HG02571 (cell line): ENCODE data around the gene KIF11.
"Not testable (repeated sequence)": the region's sequence is repeated elsewhere in the genome, so short reads cannot be mapped to it uniquely, and the experiment has no call there.

ENCODE experiments used
- ATAC-seq: cut with Tn5 transposase; IDR thresholded peaks from one replicate; pipeline ENCODE4 v1.9.1; 2021; ENCODE audit warnings: mild to moderate bottlenecking, moderate library complexity; ENCODE audit not compliant: unreplicated experiment

The KIF11 gene

DNA sequence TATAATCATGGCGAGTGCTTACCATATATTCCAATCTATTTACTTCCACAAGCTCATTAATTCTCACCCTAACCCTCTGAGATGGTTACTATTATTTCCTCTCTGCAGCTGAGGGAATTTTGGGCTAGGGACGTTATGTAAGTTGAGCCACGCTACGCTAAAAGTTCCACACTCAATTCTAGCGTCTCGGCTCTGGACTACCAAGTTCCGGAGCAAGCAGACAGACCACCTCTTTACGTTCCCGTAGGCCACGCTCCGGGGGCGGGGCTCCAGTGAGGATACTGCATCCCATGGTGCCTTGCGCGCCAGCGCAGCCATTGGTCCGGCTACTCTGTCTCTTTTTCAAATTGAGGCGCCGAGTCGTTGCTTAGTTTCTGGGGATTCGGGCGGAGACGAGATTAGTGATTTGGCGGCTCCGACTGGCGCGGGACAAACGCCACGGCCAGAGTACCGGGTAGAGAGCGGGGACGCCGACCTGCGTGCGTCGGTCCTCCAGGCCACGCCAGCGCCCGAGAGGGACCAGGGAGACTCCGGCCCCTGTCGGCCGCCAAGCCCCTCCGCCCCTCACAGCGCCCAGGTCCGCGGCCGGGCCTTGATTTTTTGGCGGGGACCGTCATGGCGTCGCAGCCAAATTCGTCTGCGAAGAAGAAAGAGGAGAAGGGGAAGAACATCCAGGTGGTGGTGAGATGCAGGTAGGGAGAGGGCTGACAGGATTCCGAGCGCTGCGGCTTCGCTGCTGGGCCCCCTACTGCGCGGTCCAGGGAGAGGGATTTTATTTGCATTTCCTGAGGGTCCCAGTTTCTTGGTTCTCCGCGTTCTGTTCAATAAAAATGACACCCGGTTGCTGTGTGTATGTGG is at the start of gene KIF11:
KIF11 (plus strand) TSS at position 370 of the 858 bp plus-strand sequence; CDS start at position 616, 246 bp downstream.
- ATAC-seq: peak; percentile 67

DNA sequence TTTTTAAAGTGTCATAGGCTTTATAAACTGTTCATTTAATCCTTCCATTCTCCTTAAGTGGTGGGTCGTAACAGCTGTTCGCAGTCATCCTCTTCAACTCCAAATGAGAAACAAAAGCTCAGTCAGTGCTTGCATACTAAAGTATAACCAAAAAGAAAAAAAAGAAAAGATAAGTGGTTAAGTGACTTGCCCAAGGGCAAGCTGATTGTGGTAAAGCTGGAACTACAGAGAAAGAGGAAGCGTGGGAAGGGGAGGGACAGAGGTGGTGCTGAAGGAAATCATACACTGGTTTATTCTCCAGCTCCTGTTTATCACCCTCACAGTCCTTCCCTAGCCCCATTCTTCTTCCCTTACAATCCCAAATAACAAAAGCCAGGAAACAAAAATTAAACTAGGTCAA is 48.6 kb upstream of the KIF11 start:
- ATAC-seq: no peak

GRCh38 chr10:92545556-92545955 is 47.4 kb upstream of the KIF11 start:
- no peak for ATAC-seq

DNA sequence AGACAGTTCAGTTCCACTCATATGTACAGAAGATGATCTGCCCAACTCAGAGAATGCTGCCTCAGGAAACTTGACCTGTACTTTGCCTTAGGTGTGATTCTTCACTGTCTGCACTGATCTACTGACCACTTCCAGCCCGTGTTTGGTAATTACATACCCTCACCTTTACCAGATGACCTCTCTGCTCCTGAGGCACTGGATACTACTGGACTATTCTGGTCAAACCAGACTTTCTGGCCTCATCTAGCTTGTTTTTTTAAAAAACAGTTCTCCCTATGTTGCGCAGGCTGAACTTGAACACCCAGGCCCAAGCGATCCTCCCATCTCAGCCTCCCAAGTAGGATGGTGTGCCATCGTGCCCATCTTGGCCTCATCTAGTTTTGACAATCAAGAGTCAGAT is 45.3 kb upstream of the KIF11 start:
- no peak for ATAC-seq

- ATAC-seq: no peak
Observed at GRCh38 chr10:92550924-92551323, 42.0 kb upstream of the KIF11 start.

DNA sequence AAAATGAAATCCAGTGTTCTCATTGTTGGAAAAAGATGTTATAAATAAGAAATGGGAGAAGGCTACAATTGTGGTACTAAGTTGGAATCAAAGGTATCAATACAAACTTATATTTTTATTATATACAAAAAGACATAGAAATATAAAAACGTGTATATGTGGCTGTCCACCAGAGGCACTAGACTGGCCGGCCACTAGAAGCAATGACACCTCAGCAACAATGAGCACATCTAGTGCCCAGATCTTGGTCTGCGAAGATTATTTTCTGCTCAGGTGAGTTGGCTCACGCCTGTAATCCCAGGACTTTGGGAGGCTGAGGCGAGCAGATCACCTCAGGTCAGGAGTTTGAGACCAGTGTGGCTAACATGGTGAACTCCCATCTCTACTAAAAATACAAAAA is 40.6 kb upstream of the KIF11 start:
- no peak for ATAC-seq

DNA sequence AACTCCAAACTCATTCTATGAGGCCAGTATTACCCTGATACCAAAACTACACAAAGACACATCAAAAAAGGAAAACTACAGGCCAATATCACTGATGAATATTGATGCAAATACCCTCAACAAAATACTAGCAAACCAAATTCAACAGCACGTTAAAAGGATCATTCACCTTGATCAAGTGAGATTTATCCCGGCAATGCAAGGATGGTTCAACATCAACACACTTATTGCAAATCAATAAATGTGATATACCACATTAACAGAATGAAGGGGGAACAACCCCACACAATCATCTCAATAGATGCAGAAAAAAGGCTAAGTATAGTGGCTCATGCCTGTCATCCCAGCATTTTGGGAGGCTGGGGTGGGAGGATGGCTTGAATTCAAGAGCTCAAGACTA is 39.0 kb upstream of the KIF11 start:
- ATAC-seq: no peak

GRCh38 chr10:92559046-92559445 is 33.9 kb upstream of the KIF11 start:
- ATAC-seq: no peak

DNA sequence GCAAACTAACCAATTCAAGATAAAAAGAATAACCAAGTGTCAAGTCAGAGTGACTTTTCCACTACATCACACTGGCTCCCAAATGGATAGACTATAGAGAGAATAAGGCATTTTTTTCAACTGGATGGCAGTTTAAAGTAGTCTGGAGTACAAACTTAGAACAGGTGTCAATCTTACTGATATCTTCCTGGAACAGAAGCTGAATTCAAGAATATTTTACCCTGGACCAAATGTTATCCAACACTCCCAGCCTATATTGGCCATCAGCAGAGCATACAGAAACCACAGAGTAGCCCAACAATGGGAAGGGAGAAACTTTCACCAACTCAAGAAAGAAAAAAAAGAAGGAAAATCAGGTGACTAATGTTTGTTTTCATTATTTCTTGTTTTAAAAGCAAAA is 30.5 kb upstream of the KIF11 start:
- ATAC-seq: no peak

- no peak for ATAC-seq
Observed at GRCh38 chr10:92567952-92568600, 24.9 kb upstream of the KIF11 start.

DNA sequence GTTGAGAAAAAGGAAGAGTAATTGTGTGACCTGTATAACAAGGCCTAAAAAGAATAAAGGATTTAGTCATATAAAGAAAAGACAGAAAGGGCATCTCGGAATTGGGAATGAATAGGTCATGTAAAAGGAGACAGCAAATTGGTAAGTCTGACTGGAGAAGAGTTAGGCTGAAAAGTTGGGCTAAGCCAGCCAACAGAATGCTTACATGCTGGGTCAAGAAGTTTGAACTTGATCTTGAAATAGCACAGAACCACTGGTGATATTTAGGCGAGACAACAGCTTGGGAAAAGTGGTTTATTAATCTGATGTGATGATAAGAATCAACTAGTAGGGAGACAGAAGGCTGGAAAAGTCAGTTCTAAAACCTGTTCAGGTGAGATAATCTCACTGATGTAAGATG is 23.9 kb upstream of the KIF11 start:
- no peak for ATAC-seq

DNA sequence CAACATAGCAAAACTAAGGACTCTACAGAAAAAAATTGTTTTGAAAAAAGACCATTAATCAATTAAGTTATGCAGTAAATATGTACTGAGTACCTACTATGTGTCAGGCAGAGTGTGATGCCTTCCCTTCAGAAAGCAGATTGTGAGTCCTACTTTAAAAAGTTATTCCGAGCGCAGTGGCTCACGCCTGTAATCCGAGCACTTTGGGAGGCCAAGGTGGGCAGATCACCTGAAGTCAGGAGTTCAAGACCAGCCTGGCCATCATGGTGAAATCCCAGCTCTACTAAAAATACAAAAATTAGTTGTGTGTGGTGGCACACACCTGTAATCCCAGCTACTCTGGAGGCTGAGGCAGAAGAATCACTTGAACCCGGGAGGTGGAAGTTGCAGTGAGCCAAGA is 23.3 kb upstream of the KIF11 start:
- ATAC-seq: not testable (repeated sequence)

- no peak for ATAC-seq
Observed at GRCh38 chr10:92571649-92572048, 21.3 kb upstream of the KIF11 start.

- no peak for ATAC-seq
Observed at GRCh38 chr10:92572362-92573090, 20.4 kb upstream of the KIF11 start.

- no peak for ATAC-seq
Observed at GRCh38 chr10:92573091-92573797, 19.7 kb upstream of the KIF11 start.

DNA sequence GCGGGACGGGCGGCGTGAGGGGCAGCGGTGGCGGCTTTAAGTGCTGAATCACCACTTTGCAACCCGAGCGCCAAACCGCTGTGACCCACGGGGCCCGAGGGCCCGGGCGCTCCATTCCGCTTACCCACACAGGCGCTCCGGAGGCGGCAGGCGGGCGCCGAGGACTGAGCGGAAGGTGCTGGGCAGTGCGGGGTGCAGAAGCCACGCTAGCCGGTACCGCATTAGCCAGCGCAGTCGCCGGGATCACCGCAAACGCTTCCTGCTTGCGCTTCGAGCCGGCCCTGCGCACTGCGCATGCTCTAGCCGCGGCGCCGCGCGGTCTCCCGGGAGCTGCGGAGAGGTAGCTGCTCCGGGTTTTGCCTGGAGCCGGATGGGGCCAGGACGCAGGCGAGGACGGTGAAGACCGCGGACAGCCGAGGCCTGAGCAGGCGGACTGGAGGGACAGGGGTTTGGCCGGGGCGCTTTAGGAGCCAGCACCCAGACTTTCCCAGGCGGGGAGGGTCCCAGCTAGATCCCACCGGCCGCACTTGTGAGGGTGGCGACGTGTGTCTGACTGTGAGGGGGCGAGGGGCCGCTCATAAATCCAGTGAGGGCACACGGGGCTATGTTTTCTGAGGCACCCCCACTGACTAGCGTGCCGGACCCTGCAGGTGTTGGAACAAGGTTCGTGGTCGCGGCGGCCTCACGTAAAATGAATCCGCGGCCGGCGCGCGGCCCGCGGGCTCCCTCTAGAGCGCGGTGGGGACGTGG is 19.0 kb upstream of the KIF11 start, which contains the start of gene IDE:
IDE (minus strand) TSS at position 296 of the 750 bp plus-strand sequence; CDS start at position 222, 74 bp downstream.
- peak; percentile 69 for ATAC-seq

- ATAC-seq: peak; percentile 6
Observed at GRCh38 chr10:92574548-92575261, 18.2 kb upstream of the KIF11 start.

DNA sequence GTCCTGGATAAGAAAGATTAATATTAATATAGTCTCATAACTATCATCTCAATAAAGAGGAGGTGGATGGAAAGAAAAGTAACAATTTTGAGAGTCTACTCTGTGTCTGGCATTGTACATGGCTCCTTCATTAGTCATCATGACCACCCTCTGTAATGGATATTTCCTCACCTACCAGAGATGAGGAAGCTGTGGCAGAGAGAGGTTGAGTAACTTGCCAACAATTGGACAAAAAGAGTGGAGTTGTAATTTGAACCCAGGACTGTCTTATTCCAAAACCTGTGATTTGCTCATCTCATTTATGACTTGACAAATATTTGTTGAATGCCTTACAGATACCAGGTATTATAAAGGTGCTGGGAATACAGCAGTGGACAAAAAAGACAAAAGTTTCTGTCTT is 17.0 kb upstream of the KIF11 start:
- ATAC-seq: no peak

DNA sequence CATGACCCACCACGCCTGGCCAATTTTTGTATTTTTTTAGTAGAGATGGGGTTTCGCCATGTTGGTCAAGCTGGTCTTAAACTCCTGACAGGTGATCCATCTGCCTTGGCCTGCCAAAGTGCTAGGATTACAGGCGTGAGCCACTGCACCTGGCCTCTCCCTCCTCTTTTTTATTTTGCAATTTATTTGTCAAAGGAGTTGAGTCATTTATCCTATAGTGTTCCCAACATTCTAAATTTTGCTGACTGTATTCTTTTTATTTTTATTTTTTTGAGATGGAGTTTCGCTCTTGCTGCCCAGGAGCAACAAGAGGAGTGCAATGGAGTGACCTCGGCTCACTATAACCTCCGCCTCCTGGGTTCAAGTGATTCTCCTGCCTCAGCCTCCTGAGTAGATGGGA is 10.6 kb upstream of the KIF11 start:
- ATAC-seq: not testable (repeated sequence)
